OCI-LY7 (cell line): ENCODE results near the gene DOCK9. TPM values are rescaled to one million over a fixed set of nuclear protein-coding genes. Genes with fewer than 3 reads are reported as not detected.

ENCODE experiments used
- BruUV-seq: library from RNA; stranded (reverse); fragments of 400-500 nt; replicated peaks from 2 replicates; lab custom pipeline; 2021; lab: Mats Ljungman, UMichigan
- CTCF ChIA-PET: fragments of 300-600 bp; sonication (Branson Sonifier 250); formaldehyde crosslinking; loops from one replicate; lab custom pipeline; 2022; ENCODE audit warnings: antibody characterized with exemption; ENCODE audit not compliant: unreplicated experiment; lab: Charles Lee
- POLR2A ChIA-PET: fragments of 300-600 bp; sonication (Branson Sonifier 250); formaldehyde crosslinking; loops from one replicate; lab custom pipeline; 2022; ENCODE audit warnings: antibody characterized with exemption; lab: Charles Lee
- DNase-seq: peaks from one replicate; pipeline ENCODE4 v3.0.0-alpha.2; 2015; ENCODE audit warnings: low spot score
- H2AFZ ChIP-seq: fragments of 200-600 bp; sonication (generic), shearing (Covaris generic); 2 replicates; pipeline ENCODE4 v1.6.1; 2014; ENCODE audit warnings: mild to moderate bottlenecking, antibody characterized with exemption, low read length, moderate library complexity
- H3K27ac ChIP-seq: fragments of 200-600 bp; sonication (generic); 2 replicates; pipeline ENCODE4 v1.5.1; 2014; ENCODE audit warnings: mixed run types, low read depth, mild to moderate bottlenecking, moderate library complexity, low read length, inconsistent platforms; ENCODE audit not compliant: poor library complexity, severe bottlenecking
- H3K36me3 ChIP-seq: fragments of 200-600 bp; sonication (generic); 2 replicates; pipeline ENCODE4 v1.6.1; 2014; ENCODE audit warnings: mild to moderate bottlenecking, antibody characterized with exemption, low read length, moderate library complexity, mixed read lengths; ENCODE audit not compliant: insufficient read depth
- H3K4me1 ChIP-seq: fragments of 200-600 bp; sonication (generic); 2 replicates; pipeline ENCODE4 v1.5.1; 2014; ENCODE audit warnings: mild to moderate bottlenecking, low read length; ENCODE audit not compliant: insufficient read depth, poor library complexity, severe bottlenecking
- H3K4me2 ChIP-seq: fragments of 200-600 bp; sonication (generic); 2 replicates; pipeline ENCODE4 v1.6.1; 2014; ENCODE audit warnings: mild to moderate bottlenecking, low read length
- H3K4me3 ChIP-seq: fragments of 200-600 bp; sonication (generic); 2 replicates; pipeline ENCODE4 v1.5.1; 2014; ENCODE audit warnings: mild to moderate bottlenecking, low read depth, low read length; ENCODE audit not compliant: poor library complexity, severe bottlenecking
- H3K79me2 ChIP-seq: fragments of 200-600 bp; sonication (generic); 2 replicates; pipeline ENCODE4 v1.6.1; 2016; ENCODE audit warnings: low read depth, mild to moderate bottlenecking, low read length, moderate library complexity, mixed read lengths; ENCODE audit not compliant: insufficient read depth
- H3K9me2 ChIP-seq: fragments of 200-600 bp; sonication (generic); 2 replicates; pipeline ENCODE4 v1.6.1; 2016; ENCODE audit warnings: mild to moderate bottlenecking, low read length, mixed read lengths; ENCODE audit not compliant: insufficient read depth
- H3K9me3 ChIP-seq: fragments of 200-600 bp; sonication (generic); 2 replicates; pipeline ENCODE4 v1.6.1; 2014; ENCODE audit warnings: mild to moderate bottlenecking, mixed run types, low read length, mixed read lengths
- H4K20me1 ChIP-seq: fragments of 200-600 bp; sonication (generic); 2 replicates; pipeline ENCODE4 v1.6.1; 2014; ENCODE audit warnings: mild to moderate bottlenecking, antibody characterized with exemption, low read length, moderate library complexity, mixed read lengths; ENCODE audit not compliant: insufficient read depth
- EZH2phosphoT487 ChIP-seq: fragments of 200-600 bp; sonication (generic); IDR thresholded peaks from 2 replicates; pipeline ENCODE4 v1.6.1; 2018; ENCODE audit warnings: low read depth, borderline replicate concordance, mild to moderate bottlenecking, mixed run types, antibody characterized with exemption, low read length, moderate library complexity, mixed read lengths
- intact Hi-C: fragments of 100-400 bp; cut with micrococcal nuclease; formaldehyde crosslinking; loops from one replicate; pipeline ENCODE4 v1.10.0; 2022; ENCODE audit not compliant: unreplicated experiment
- total RNA-seq, 2 experiments: library from RNA; depleted of rRNA in 1 of 2; stranded (reverse); fragments of >200 nt in 1 of 2; shearing (Covaris generic) in 1 of 2; gene quantifications; 2 replicates each; pipeline ENCODE4 v1.2.3, GENCODE V29; 2014 to 2022
- TF ChIP-seq, protein P1 (sequence below): fragments of 200-600 bp; sonication (generic); conservative IDR thresholded peaks from 2 replicates; pipeline ENCODE4 v1.5.1; 2014; ENCODE audit warnings: mild to moderate bottlenecking, antibody characterized with exemption, low read length, moderate library complexity, mixed read lengths

The DOCK9 gene
- total RNA-seq, 2 experiments from 2014 or later, result 24.0 to 28.0 TPM

DNA sequence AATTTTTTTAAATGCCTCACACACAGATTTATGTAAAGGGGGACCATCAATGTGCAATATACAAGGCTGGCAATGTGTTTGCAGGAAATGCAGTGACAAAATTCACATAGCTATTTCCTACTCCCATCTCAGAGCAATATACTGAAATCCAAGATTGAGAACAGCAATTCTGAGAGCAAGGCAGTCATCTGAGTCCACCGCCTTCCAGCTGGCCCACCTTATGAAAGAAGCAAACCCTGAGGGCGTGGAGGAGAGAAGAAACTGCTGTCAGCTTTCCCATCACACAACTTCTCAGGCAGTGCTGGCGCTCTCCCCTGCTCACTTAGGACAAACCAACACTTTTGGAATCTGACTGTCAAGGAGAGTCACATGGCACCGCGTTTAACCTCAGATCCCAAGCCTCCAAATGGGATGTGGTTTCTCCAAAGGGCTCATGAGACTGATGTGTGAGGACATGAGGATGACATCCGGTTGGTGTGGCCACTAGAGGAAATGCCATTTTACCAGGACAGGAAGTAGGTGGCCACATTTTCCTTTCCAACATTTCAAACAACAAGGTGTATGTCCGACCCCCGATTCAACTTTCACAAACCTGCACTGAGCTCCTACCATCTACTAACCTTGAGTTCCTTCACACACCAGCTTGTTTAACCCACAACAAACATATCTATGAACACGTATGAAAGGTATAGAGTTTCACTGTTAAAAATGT lies 3.7 kb upstream of the DOCK9 start:
- no peak overlapping the region for H3K27ac ChIP-seq
- no peaks in the 10 kb centered on the region for H3K9me3 ChIP-seq
- TF ChIP-seq, protein P1, sequence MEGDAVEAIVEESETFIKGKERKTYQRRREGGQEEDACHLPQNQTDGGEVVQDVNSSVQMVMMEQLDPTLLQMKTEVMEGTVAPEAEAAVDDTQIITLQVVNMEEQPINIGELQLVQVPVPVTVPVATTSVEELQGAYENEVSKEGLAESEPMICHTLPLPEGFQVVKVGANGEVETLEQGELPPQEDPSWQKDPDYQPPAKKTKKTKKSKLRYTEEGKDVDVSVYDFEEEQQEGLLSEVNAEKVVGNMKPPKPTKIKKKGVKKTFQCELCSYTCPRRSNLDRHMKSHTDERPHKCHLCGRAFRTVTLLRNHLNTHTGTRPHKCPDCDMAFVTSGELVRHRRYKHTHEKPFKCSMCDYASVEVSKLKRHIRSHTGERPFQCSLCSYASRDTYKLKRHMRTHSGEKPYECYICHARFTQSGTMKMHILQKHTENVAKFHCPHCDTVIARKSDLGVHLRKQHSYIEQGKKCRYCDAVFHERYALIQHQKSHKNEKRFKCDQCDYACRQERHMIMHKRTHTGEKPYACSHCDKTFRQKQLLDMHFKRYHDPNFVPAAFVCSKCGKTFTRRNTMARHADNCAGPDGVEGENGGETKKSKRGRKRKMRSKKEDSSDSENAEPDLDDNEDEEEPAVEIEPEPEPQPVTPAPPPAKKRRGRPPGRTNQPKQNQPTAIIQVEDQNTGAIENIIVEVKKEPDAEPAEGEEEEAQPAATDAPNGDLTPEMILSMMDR, result no peak
- no peak for TF ChIP-seq EZH2phosphoT487
- intact Hi-C loops, result no loop called here
- H3K4me3 ChIP-seq, result no peak overlapping the region
- H3K36me3 ChIP-seq, result no peaks in the 10 kb centered on the region
- ChIA-PET CTCF (no interaction called here), POLR2A (interaction anchor here (0.7 kb wide), 1 partner anchor 90 kb away, joined by 3 read pairs; no protein-coding TSS in a partner anchor)
- no peaks in the 10 kb centered on the region for H4K20me1 ChIP-seq
- no peak for DNase-seq
- H3K4me1 ChIP-seq, result peaks cover 2% of the 10 kb centered on the region
- no TSS peak for BruUV-seq
- H3K79me2 ChIP-seq, result no peaks in the 10 kb centered on the region
- no peak overlapping the region for H2AFZ ChIP-seq
- no peak overlapping the region for H3K4me2 ChIP-seq
- no peaks in the 10 kb centered on the region for H3K9me2 ChIP-seq

GRCh38 chr13:98979012-98979660 lies 1.3 kb upstream of the DOCK9 start:
- Histone ChIP-seq H4K20me1 (no peaks in the 10 kb centered on the region), H3K9me2 (no peaks in the 10 kb centered on the region), H3K4me3 (no peak overlapping the region), H3K9me3 (no peaks in the 10 kb centered on the region), H3K27ac (no peak overlapping the region), H3K79me2 (no peaks in the 10 kb centered on the region), H3K4me1 (peaks cover 19% of the 10 kb centered on the region), H2AFZ (no peak overlapping the region), H3K36me3 (no peaks in the 10 kb centered on the region), H3K4me2 (no peak overlapping the region)
- intact Hi-C loops, result no loop called here
- POLR2A ChIA-PET, result no interaction called here
- no peak for DNase-seq
- CTCF ChIA-PET, result no interaction called here
- BruUV-seq, result no TSS peak
- TF ChIP-seq EZH2phosphoT487, result no peak
- TF ChIP-seq, protein P1, result no peak

- H3K9me2 ChIP-seq, result no peaks in the 10 kb centered on the region
- no peak overlapping the region for H2AFZ ChIP-seq
- ChIA-PET POLR2A (no interaction called here), CTCF (no interaction called here)
- no peaks in the 10 kb centered on the region for H4K20me1 ChIP-seq
- no peaks in the 10 kb centered on the region for H3K36me3 ChIP-seq
- intact Hi-C loops, result no loop called here
- H3K4me3 ChIP-seq, result no peak overlapping the region
- H3K4me1 ChIP-seq, result peaks cover 23% of the 10 kb centered on the region
- no peak overlapping the region for H3K4me2 ChIP-seq
- no peak for DNase-seq
- no peaks in the 10 kb centered on the region for H3K79me2 ChIP-seq
- TF ChIP-seq EZH2phosphoT487, result no peak
- TF ChIP-seq, protein P1, result no peak
- no TSS peak for BruUV-seq
- H3K27ac ChIP-seq, result no peak overlapping the region
- no peaks in the 10 kb centered on the region for H3K9me3 ChIP-seq
Observed at GRCh38 chr13:98978280-98978679, 416 bp upstream of the DOCK9 start.
